SH-SY5Y (cell line): ENCODE measurements around the gene PSTPIP1.

Experiments used
- GATA2 ChIP-seq: IDR thresholded peaks from 2 replicates; pipeline ENCODE4 v1.6.1; 2011; ENCODE audit warnings: mild to moderate bottlenecking, low read depth, low read length
- GATA3 ChIP-seq: IDR thresholded peaks from 2 replicates; pipeline ENCODE4 v1.6.1; 2011; ENCODE audit warnings: low read depth, mild to moderate bottlenecking, low read length, moderate library complexity

GRCh38 chr15:76982356-76982755, 12.6 kb upstream of the PSTPIP1 start:
- TF ChIP-seq GATA3 (no peak), GATA2 (no peak)
